Stimulated activated CD8-positive, alpha-beta memory T cell treated with anti-CD3 and anti-CD28 coated beads, Interleukin-7, amount 100 ng/mL, for 24 hours (primary cell): ENCODE results near the gene PEPD.
"Not testable (repeated sequence)": the region's sequence is repeated elsewhere in the genome, so short reads cannot be mapped to it uniquely, and the experiment has no call there.

Experiments used
- DNase-seq: peaks from one replicate; pipeline ENCODE4 v3.0.0-alpha.2; 2020; ENCODE audit warnings: low read depth

PEPD gene

GRCh38 chr19:33497131-33497777, 24.3 kb downstream of the PEPD start:
- no peak for DNase-seq

GRCh38 chr19:33496038-33496895, 25.3 kb downstream of the PEPD start:
- DNase-seq: no peak

GRCh38 chr19:33493401-33494275, 28.0 kb downstream of the PEPD start:
- DNase-seq: no peak

- DNase-seq: no peak
These were observed 28.6 kb downstream of the PEPD start for GRCh38 chr19:33492951-33493350.

- DNase-seq: no peak
These were observed 29.5 kb downstream of the PEPD start for GRCh38 chr19:33492090-33492489.

- not testable (repeated sequence) for DNase-seq
These were observed 31.0 kb downstream of the PEPD start for GRCh38 chr19:33490596-33490995.

- no peak for DNase-seq
These were observed 31.5 kb downstream of the PEPD start for GRCh38 chr19:33490041-33490451.

- DNase-seq: no peak
These were observed 32.8 kb downstream of the PEPD start for GRCh38 chr19:33488826-33489225.

GRCh38 chr19:33487901-33488800, 33.4 kb downstream of the PEPD start:
- DNase-seq: no peak

GRCh38 chr19:33486936-33487811, 34.4 kb downstream of the PEPD start:
- DNase-seq: no peak

GRCh38 chr19:33486407-33486806, 35.2 kb downstream of the PEPD start:
- DNase-seq: no peak

- DNase-seq: no peak
These were observed 37.3 kb downstream of the PEPD start for GRCh38 chr19:33484226-33484774.

GRCh38 chr19:33482476-33482875, 39.1 kb downstream of the PEPD start:
- no peak for DNase-seq

- DNase-seq: no peak
These were observed 39.7 kb downstream of the PEPD start for GRCh38 chr19:33481863-33482262.

GRCh38 chr19:33479570-33479969, 42.0 kb downstream of the PEPD start:
- not testable (repeated sequence) for DNase-seq

GRCh38 chr19:33477781-33478180, 43.8 kb downstream of the PEPD start:
- no peak for DNase-seq

GRCh38 chr19:33476151-33476707, 45.4 kb downstream of the PEPD start:
- DNase-seq: no peak

- DNase-seq: no peak
These were observed 47.8 kb downstream of the PEPD start for GRCh38 chr19:33473653-33474305.
